SU-DHL-6 (cell line): ENCODE measurements around the gene GP2.
"Not testable (repeated sequence)": the region's sequence is repeated elsewhere in the genome, so short reads cannot be mapped to it uniquely, and the experiment has no call there.

ENCODE experiments used
- H2AFZ ChIP-seq: fragments of 200-600 bp; sonication (generic); 2 replicates; pipeline ENCODE4 v1.6.1; 2014; ENCODE audit warnings: low read depth, mild to moderate bottlenecking, moderate library complexity, mixed read lengths, antibody characterized with exemption, low read length; ENCODE audit not compliant: severe bottlenecking
- H3F3A ChIP-seq: fragments of 200-600 bp; shearing (Covaris generic); 2 replicates; pipeline ENCODE4 v1.6.0; 2016; ENCODE audit warnings: antibody characterized with exemption, mild to moderate bottlenecking; ENCODE audit not compliant: insufficient read depth
- H3K27ac ChIP-seq: fragments of 200-600 bp; sonication (generic); 2 replicates; pipeline ENCODE4 v1.5.1; 2016; ENCODE audit warnings: low read depth, mild to moderate bottlenecking, low read length, moderate library complexity, mixed read lengths
- H3K27me3 ChIP-seq: fragments of 200-600 bp; sonication (generic), shearing (Covaris generic); 2 replicates; pipeline ENCODE4 v1.6.0; 2014; ENCODE audit warnings: mild to moderate bottlenecking, low read length
- H3K36me3 ChIP-seq: fragments of 200-600 bp; sonication (generic); 2 replicates; pipeline ENCODE4 v1.6.1; 2014; ENCODE audit warnings: mild to moderate bottlenecking, low read length, mixed read lengths
- H3K4me2 ChIP-seq: fragments of 300-600, 200-600 bp; shearing (Covaris generic), sonication (generic); 2 replicates; pipeline ENCODE4 v1.6.0; 2014; ENCODE audit warnings: low read length, low read depth, mild to moderate bottlenecking; ENCODE audit not compliant: poor library complexity, severe bottlenecking
- H3K4me3 ChIP-seq: fragments of 200-600 bp; sonication (generic); 2 replicates; pipeline ENCODE4 v1.5.1; 2014; ENCODE audit warnings: antibody characterized with exemption, low read length, mild to moderate bottlenecking, mixed read lengths; ENCODE audit not compliant: insufficient read depth, poor library complexity, severe bottlenecking
- H3K79me2 ChIP-seq: fragments of 200-600 bp; sonication (generic); 2 replicates; pipeline ENCODE4 v1.6.1; 2014; ENCODE audit warnings: mild to moderate bottlenecking, low read length, moderate library complexity; ENCODE audit not compliant: insufficient read depth
- H3K9ac ChIP-seq: fragments of 200-600 bp; sonication (generic); 2 replicates; pipeline ENCODE4 v1.7.0; 2014; ENCODE audit warnings: mild to moderate bottlenecking, low read length
- H3K9me2 ChIP-seq: fragments of 200-600 bp; sonication (generic); replicated peaks from 2 replicates; pipeline ENCODE4 v1.6.1; 2014; ENCODE audit warnings: low read length; ENCODE audit not compliant: insufficient read depth
- H3K9me3 ChIP-seq: fragments of 200-600 bp; sonication (generic); 2 replicates; pipeline ENCODE4 v1.6.1; 2014; ENCODE audit warnings: low read length, mixed read lengths; ENCODE audit not compliant: insufficient read depth
- H4K20me1 ChIP-seq: fragments of 200-600 bp; sonication (generic); 2 replicates; pipeline ENCODE4 v1.6.1; 2014; ENCODE audit warnings: low read depth, mild to moderate bottlenecking, antibody characterized with exemption, low read length, moderate library complexity, mixed read lengths
- EZH2phosphoT487 ChIP-seq: fragments of 200-600 bp; sonication (generic), shearing (Covaris generic); conservative IDR thresholded peaks from 2 replicates; pipeline ENCODE4 v1.6.1; 2018; ENCODE audit warnings: mild to moderate bottlenecking, antibody characterized with exemption, low read length, moderate library complexity, mixed read lengths
- TF ChIP-seq, protein P1 (sequence below): fragments of 200-600 bp; sonication (generic); IDR thresholded peaks from one replicate; pipeline ENCODE4 v1.5.1; 2017; ENCODE audit warnings: antibody characterized with exemption, mild to moderate bottlenecking, low read length, moderate library complexity; ENCODE audit not compliant: insufficient read depth, poor library complexity, severe bottlenecking

The GP2 gene

DNA sequence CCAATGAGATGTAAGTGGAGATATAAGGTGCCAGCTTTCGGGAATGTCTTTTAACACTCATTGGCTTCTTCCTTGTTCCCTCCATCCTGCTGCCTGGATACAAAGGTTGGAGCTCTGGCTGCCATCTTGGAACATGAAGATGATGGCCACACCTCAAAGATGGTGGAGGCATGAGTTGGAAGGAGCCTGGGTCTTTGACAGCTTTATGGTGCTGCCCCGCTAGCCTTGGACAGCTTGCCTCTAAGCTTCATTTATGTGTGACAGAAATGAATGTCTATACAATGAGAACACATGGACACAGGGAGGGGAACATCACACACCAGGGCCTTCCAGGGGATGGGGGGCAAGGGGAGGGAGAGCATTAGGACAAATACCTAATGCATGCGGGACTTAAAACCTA is 13.6 kb downstream of the GP2 start:
- H3K4me3 ChIP-seq: no peak overlapping the region
- no peaks in the 10 kb centered on the region for H3K36me3 ChIP-seq
- H4K20me1 ChIP-seq: no peaks in the 10 kb centered on the region
- H3F3A ChIP-seq: no peaks in the 10 kb centered on the region
- H3K9me2 ChIP-seq: no peaks in the 10 kb centered on the region
- H3K9ac ChIP-seq: no peak overlapping the region
- H3K79me2 ChIP-seq: no peaks in the 10 kb centered on the region
- no peak overlapping the region for H3K27ac ChIP-seq
- no peak overlapping the region for H2AFZ ChIP-seq
- TF ChIP-seq, protein P1, sequence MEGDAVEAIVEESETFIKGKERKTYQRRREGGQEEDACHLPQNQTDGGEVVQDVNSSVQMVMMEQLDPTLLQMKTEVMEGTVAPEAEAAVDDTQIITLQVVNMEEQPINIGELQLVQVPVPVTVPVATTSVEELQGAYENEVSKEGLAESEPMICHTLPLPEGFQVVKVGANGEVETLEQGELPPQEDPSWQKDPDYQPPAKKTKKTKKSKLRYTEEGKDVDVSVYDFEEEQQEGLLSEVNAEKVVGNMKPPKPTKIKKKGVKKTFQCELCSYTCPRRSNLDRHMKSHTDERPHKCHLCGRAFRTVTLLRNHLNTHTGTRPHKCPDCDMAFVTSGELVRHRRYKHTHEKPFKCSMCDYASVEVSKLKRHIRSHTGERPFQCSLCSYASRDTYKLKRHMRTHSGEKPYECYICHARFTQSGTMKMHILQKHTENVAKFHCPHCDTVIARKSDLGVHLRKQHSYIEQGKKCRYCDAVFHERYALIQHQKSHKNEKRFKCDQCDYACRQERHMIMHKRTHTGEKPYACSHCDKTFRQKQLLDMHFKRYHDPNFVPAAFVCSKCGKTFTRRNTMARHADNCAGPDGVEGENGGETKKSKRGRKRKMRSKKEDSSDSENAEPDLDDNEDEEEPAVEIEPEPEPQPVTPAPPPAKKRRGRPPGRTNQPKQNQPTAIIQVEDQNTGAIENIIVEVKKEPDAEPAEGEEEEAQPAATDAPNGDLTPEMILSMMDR: no peak
- TF ChIP-seq EZH2phosphoT487: no peak
- no peaks in the 10 kb centered on the region for H3K9me3 ChIP-seq
- H3K27me3 ChIP-seq: no peaks in the 10 kb centered on the region
- no peak overlapping the region for H3K4me2 ChIP-seq

DNA sequence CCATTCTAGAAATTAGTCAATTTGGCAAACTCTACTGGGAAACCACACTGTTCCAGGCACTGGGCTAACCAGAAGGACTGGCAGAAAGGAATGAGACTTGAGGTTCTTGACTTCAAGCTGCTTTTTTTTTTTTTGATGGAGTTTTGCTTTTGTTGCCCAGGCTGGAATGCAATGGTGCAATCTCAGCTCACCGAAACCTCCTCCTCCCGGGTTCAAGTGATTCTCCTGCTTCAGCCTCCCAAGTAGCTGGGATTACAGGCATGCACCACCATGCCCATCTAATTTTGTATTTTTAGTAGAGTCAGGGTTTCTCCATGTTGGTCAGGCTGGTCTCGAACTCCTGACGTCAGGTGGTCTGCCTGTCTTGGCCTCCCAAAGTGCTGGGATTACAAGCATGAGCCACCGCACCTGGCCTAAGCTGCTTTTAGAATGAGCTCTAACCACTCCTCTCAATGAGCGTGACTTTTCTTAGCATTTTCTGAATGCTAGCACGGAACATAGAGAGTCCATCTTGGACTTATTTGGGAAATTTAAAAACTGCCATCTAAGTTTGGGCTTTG is 14.7 kb downstream of the GP2 start:
- not testable (repeated sequence) for H2AFZ ChIP-seq, H4K20me1 ChIP-seq, H3K36me3 ChIP-seq, H3K4me3 ChIP-seq, H3K9ac ChIP-seq, H3K9me3 ChIP-seq, H3F3A ChIP-seq, H3K27ac ChIP-seq, H3K27me3 ChIP-seq, H3K9me2 ChIP-seq, H3K79me2 ChIP-seq, H3K4me2 ChIP-seq

DNA sequence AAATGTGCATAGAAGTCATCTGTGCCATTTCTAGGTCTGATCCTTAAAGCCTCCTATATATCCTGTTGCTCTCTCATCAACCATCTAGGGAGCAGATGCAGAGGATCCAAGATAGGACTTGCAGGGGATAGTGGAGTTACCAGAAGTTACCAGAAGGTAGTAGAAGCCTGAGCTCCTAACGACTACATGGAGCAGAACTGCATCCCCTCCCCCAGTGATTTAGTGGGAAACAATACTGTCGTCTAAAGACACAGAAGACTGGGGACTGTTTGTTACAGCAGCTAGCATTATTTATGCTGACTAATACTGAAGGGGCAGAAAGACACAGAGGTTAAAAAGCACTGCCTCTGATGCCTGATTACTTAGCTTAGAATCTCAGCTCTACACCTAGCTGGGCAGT is 15.8 kb downstream of the GP2 start:
- TF ChIP-seq EZH2phosphoT487: no peak
- TF ChIP-seq, protein P1: no peak
- Histone ChIP-seq H3K4me2 (no peak overlapping the region), H4K20me1 (no peaks in the 10 kb centered on the region), H3K36me3 (no peaks in the 10 kb centered on the region), H3K4me3 (no peak overlapping the region), H3K9ac (no peak overlapping the region), H3K79me2 (no peaks in the 10 kb centered on the region), H3K9me2 (no peaks in the 10 kb centered on the region), H2AFZ (no peak overlapping the region), H3K9me3 (no peaks in the 10 kb centered on the region), H3K27me3 (no peaks in the 10 kb centered on the region), H3K27ac (no peak overlapping the region), H3F3A (no peaks in the 10 kb centered on the region)

DNA sequence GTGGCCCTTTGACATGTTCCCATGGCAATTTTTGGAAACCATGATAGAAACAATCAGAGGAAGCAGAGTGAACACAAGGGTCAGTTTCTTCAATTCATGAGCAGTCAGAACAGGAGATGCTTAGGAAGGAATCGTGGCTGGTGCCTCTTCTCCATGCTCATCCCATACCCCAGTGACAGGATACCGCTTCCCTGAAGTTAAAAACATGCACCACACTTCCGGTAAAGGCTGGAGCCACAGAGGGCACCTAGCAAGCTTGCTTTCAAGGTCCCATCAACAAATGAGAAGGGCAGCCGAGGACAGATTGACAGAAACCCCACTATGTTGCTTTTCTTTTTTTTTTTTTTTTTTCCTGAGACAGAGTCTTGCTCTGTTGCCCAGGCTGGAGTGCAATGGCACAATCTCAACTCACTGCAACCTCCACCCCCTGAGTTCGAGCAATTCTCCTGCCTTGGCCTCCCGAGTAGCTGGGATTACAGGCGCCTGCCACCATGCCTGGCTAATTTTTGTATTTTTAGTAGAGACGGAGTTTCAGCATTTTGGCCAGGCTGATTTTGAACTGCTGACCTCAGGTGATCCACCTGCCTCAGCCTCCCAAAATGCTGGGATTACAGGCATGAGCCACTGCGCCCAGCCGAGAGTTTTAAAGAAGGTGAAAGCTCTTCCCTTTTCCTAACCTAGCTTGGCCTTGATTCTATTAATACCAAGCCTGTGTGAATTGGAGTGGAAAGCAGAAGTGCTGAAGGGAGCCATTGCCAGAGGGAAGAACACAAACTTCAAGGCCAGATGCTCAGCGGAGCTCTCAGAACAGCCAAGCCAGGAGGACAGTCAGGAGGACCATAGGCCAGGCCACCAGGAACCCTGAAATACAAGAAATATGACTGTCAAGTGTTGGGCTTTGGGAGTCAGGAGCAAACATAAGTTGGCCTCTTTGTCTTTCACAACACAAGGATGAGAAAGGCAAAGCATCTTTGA is 16.6 kb downstream of the GP2 start:
- H3K4me3 ChIP-seq: no peak overlapping the region
- no peaks in the 10 kb centered on the region for H3F3A ChIP-seq
- H3K9ac ChIP-seq: no peak overlapping the region
- H3K27me3 ChIP-seq: no peaks in the 10 kb centered on the region
- H2AFZ ChIP-seq: no peak overlapping the region
- H3K9me3 ChIP-seq: no peaks in the 10 kb centered on the region
- no peaks in the 10 kb centered on the region for H3K79me2 ChIP-seq
- no peaks in the 10 kb centered on the region for H3K36me3 ChIP-seq
- no peak overlapping the region for H3K4me2 ChIP-seq
- H4K20me1 ChIP-seq: no peaks in the 10 kb centered on the region
- H3K9me2 ChIP-seq: no peaks in the 10 kb centered on the region
- TF ChIP-seq, protein P1: no peak
- no peak for TF ChIP-seq EZH2phosphoT487
- no peak overlapping the region for H3K27ac ChIP-seq
